ENCODE measurements around the gene CWC22.
"Not testable (repeated sequence)": the region's sequence is repeated elsewhere in the genome, so short reads cannot be mapped to it uniquely, and the experiment has no call there.

Gene CWC22

DNA sequence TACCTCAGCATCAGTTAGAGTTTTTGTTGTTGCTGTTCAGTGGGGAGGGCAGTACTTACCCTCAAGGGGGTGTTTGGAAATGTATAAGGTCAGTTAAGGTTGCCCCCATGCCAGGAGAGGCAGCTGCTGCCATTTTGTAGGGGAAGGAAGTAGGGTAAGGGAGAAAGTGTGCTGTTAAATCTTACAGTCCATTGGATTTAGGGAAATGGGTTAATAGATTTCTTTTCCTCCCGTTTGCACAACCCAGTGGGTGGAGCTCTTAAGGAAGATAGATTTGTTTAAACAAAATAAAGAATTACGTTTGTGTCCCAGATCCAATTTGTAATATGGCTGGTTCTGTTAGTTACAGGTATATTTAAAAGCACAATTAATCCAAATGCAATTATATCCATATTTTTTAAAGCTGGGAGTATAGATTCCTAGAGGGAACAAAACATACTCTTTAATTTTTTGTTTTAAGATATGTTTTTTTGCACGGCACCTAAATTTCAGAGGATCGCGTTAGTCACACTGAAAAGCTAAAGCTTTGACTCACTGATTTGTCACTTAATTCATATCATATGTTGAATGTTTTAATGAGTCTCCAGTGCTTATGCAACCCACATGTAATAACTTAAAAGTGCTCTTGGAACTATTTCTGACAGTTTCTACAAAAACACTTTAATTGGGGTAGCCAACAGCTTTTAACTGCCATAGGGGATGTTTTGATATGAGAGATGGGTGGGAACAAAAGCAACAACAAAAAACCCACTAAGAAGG lies 9.0 kb upstream of the CWC22 start:
- Histone ChIP-seq H3K9me3 (ENCODE audit: control extremely low read depth in 1 of 5, control insufficient read depth in 4 of 5, insufficient read depth in 2 of 5, low read depth in 1 of 5, low read length in 4 of 5) (no peaks in the 10 kb centered on the region), H3K4me3 (ENCODE audit: control insufficient read depth in 1 of 7, extremely low read depth in 1 of 7, insufficient read depth in 4 of 7, low read depth in 2 of 7, low read length in 6 of 7) (no peak overlapping the region), H3K27ac (ENCODE audit: insufficient read depth in 1 of 2, low read depth in 1 of 2, low read length in 2 of 2, poor library complexity in 1 of 2, severe bottlenecking in 2 of 2) (no peak overlapping the region), H3K36me3 (ENCODE audit: control insufficient read depth in 4 of 4, insufficient read depth in 4 of 4, low read length in 3 of 4) (no peaks in the 10 kb centered on the region), H3K27me3 (replicated peaks in 2 of 5; ENCODE audit: control insufficient read depth in 4 of 5, insufficient read depth in 5 of 5, low read length in 4 of 5) (no peaks in the 10 kb centered on the region), H3K4me1 (ENCODE audit: control extremely low read depth in 1 of 4, control insufficient read depth in 4 of 4, insufficient read depth in 4 of 4, low read length in 3 of 4) (peaks cover 0 to 5% (median 0%) of the 10 kb centered on the region in 4 experiments)
- DNase-seq, result no peak
- no CpG with 5 or more reads among the region's 5 CpGs for WGBS (ENCODE audit: insufficient coverage)
- POLR2A ChIA-PET, result no interaction called here
- CTCF ChIA-PET, result interaction anchor here (0.6 to 1.0 kb wide), 2 partner anchors 14 to 556 kb away, joined by 3 read pairs; no protein-coding TSS in a partner anchor

GRCh38 chr2:180012523-180012922 lies 5.4 kb upstream of the CWC22 start:
- ChIA-PET POLR2A (no interaction called here), CTCF (interaction anchor here (1.0 kb wide), 1 partner anchor 63 kb away, joined by 3 read pairs; no protein-coding TSS in a partner anchor)
- no peak for DNase-seq
- Histone ChIP-seq H3K27ac (ENCODE audit: insufficient read depth in 1 of 2, low read depth in 1 of 2, low read length in 2 of 2, poor library complexity in 1 of 2, severe bottlenecking in 2 of 2) (no peak overlapping the region), H3K4me1 (ENCODE audit: control extremely low read depth in 1 of 4, control insufficient read depth in 4 of 4, insufficient read depth in 4 of 4, low read length in 3 of 4) (peaks cover 0 to 20% (median 0%) of the 10 kb centered on the region in 4 experiments), H3K9me3 (ENCODE audit: control extremely low read depth in 1 of 5, control insufficient read depth in 4 of 5, insufficient read depth in 2 of 5, low read depth in 1 of 5, low read length in 4 of 5) (no peaks in the 10 kb centered on the region), H3K36me3 (ENCODE audit: control insufficient read depth in 4 of 4, insufficient read depth in 4 of 4, low read length in 3 of 4) (no peaks in the 10 kb centered on the region), H3K27me3 (replicated peaks in 2 of 5; ENCODE audit: control insufficient read depth in 4 of 5, insufficient read depth in 5 of 5, low read length in 4 of 5) (no peaks in the 10 kb centered on the region), H3K4me3 (ENCODE audit: control insufficient read depth in 1 of 7, extremely low read depth in 1 of 7, insufficient read depth in 4 of 7, low read depth in 2 of 7, low read length in 6 of 7) (no peak overlapping the region)
- 100% methylated on average over 2 of the region's 4 CpGs for WGBS (ENCODE audit: insufficient coverage)

GRCh38 chr2:180010701-180011100 lies 3.6 kb upstream of the CWC22 start:
- Histone ChIP-seq H3K27me3 (replicated peaks in 2 of 5; ENCODE audit: control insufficient read depth in 4 of 5, insufficient read depth in 5 of 5, low read length in 4 of 5) (no peaks in the 10 kb centered on the region), H3K4me3 (ENCODE audit: control insufficient read depth in 1 of 7, extremely low read depth in 1 of 7, insufficient read depth in 4 of 7, low read depth in 2 of 7, low read length in 6 of 7) (no peak overlapping the region), H3K4me1 (ENCODE audit: control extremely low read depth in 1 of 4, control insufficient read depth in 4 of 4, insufficient read depth in 4 of 4, low read length in 3 of 4) (peaks cover 3 to 28% (median 9%) of the 10 kb centered on the region in 4 experiments), H3K27ac (ENCODE audit: insufficient read depth in 1 of 2, low read depth in 1 of 2, low read length in 2 of 2, poor library complexity in 1 of 2, severe bottlenecking in 2 of 2) (no peak overlapping the region), H3K9me3 (ENCODE audit: control extremely low read depth in 1 of 5, control insufficient read depth in 4 of 5, insufficient read depth in 2 of 5, low read depth in 1 of 5, low read length in 4 of 5) (no peaks in the 10 kb centered on the region), H3K36me3 (ENCODE audit: control insufficient read depth in 4 of 4, insufficient read depth in 4 of 4, low read length in 3 of 4) (no peaks in the 10 kb centered on the region)
- WGBS (ENCODE audit: insufficient coverage), result no CpG with 5 or more reads among the region's 2 CpGs
- no peak for DNase-seq
- CTCF ChIA-PET, result interaction anchor here (0.9 kb wide), 1 partner anchor 9 kb away, joined by 4 read pairs; no protein-coding TSS in a partner anchor
- POLR2A ChIA-PET, result no interaction called here

DNA sequence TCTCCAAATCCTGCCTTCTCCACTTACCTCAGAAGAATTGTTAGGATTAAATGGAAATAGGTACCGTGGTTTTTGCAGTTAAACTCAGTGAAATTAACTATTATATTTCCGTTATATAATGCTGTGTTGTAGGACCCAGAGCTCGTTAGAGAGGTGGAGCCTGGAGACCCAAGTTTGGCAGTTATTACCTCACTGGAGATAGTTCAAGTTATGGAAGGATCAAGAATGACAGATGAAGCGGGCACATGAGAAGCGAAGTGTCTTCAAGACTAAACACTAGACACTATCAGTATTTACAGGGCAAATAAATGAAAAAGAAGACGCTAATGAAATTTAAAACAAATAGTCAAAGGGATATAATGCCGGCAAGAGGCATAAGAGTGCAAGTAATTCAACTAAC lies 866 bp downstream of the CWC22 start:
- Histone ChIP-seq H3K4me3 (ENCODE audit: control insufficient read depth in 1 of 7, extremely low read depth in 1 of 7, insufficient read depth in 4 of 7, low read depth in 2 of 7, low read length in 6 of 7) (peak overlapping the region; percentile 89 to 100 (median 97)), H3K9me3 (ENCODE audit: control extremely low read depth in 1 of 5, control insufficient read depth in 4 of 5, insufficient read depth in 2 of 5, low read depth in 1 of 5, low read length in 4 of 5) (no peaks in the 10 kb centered on the region), H3K4me1 (ENCODE audit: control extremely low read depth in 1 of 4, control insufficient read depth in 4 of 4, insufficient read depth in 4 of 4, low read length in 3 of 4) (peaks cover 6 to 54% (median 23%) of the 10 kb centered on the region in 4 experiments), H3K36me3 (ENCODE audit: control insufficient read depth in 4 of 4, insufficient read depth in 4 of 4, low read length in 3 of 4) (peaks cover 0 to 4% (median 0%) of the 10 kb centered on the region in 4 experiments), H3K27me3 (replicated peaks in 2 of 5; ENCODE audit: control insufficient read depth in 4 of 5, insufficient read depth in 5 of 5, low read length in 4 of 5) (no peaks in the 10 kb centered on the region), H3K27ac (ENCODE audit: insufficient read depth in 1 of 2, low read depth in 1 of 2, low read length in 2 of 2, poor library complexity in 1 of 2, severe bottlenecking in 2 of 2) (peak overlapping the region; percentile 99 to 100)
- DNase-seq, result peak in 2 of 3 donors; percentile 43 to 51
- WGBS (ENCODE audit: insufficient coverage), result 0% methylated on average over 1 of the region's 7 CpGs
- CTCF ChIA-PET, result interaction anchor here (1.0 to 1.4 kb wide), 2 partner anchors 9 to 72 kb away, joined by 3 to 4 read pairs; no protein-coding TSS in a partner anchor
- POLR2A ChIA-PET, result interaction anchor here (1.0 to 1.1 kb wide), 2 partner anchors 9 to 13 kb away, joined by 3 read pairs; no protein-coding TSS in a partner anchor

DNA sequence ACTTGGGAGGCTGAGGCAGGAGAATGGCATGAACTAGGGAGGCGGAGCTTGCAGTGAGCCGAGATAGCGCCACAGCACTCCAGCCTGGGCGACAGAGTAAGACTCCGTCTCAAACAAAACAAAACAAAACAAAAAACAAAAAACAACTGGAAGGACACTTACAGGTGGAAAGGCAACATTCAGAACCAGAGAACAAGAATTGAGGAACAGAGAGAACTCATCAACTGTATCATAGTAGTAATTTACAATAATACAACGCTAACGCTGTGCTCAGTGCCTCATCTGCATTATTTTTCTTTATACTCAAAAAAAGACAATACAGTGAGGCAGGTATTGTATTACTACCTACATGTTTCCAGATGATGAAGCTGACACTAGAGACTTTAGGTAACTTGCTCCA lies 1.6 kb downstream of the CWC22 start:
- peaks cover 6 to 47% (median 23%) of the 10 kb centered on the region in 4 experiments for H3K4me1 ChIP-seq (ENCODE audit: control extremely low read depth in 1 of 4, control insufficient read depth in 4 of 4, insufficient read depth in 4 of 4, low read length in 3 of 4)
- peak overlapping the region in 5 of 7 experiments; percentile 1 to 100 (median 97) for H3K4me3 ChIP-seq (ENCODE audit: control insufficient read depth in 1 of 7, extremely low read depth in 1 of 7, insufficient read depth in 4 of 7, low read depth in 2 of 7, low read length in 6 of 7)
- WGBS (ENCODE audit: insufficient coverage), result 68% methylated on average over 2 of the region's 7 CpGs
- DNase-seq; H3K27ac ChIP-seq (ENCODE audit: insufficient read depth in 1 of 2, low read depth in 1 of 2, low read length in 2 of 2, poor library complexity in 1 of 2, severe bottlenecking in 2 of 2); H3K9me3 ChIP-seq (ENCODE audit: control extremely low read depth in 1 of 5, control insufficient read depth in 4 of 5, insufficient read depth in 2 of 5, low read depth in 1 of 5, low read length in 4 of 5); H3K36me3 ChIP-seq (ENCODE audit: control insufficient read depth in 4 of 4, insufficient read depth in 4 of 4, low read length in 3 of 4); H3K27me3 ChIP-seq (replicated peaks in 2 of 5; ENCODE audit: control insufficient read depth in 4 of 5, insufficient read depth in 5 of 5, low read length in 4 of 5): not testable (repeated sequence)
- POLR2A ChIA-PET, result interaction anchor here (0.6 kb wide), 1 partner anchor 1511 kb away, joined by 4 read pairs; no protein-coding TSS in a partner anchor
- CTCF ChIA-PET, result interaction anchor here (0.6 kb wide), 1 partner anchor 184 kb away, joined by 4 read pairs; no protein-coding TSS in a partner anchor

- H3K27ac ChIP-seq (ENCODE audit: insufficient read depth in 1 of 2, low read depth in 1 of 2, low read length in 2 of 2, poor library complexity in 1 of 2, severe bottlenecking in 2 of 2), result no peak overlapping the region
- ChIA-PET POLR2A (interaction anchor here (0.6 kb wide), 1 partner anchor 1512 kb away, joined by 4 read pairs; no protein-coding TSS in a partner anchor), CTCF (interaction anchor here (0.8 to 5.1 kb wide), 2 partner anchors 14 to 73 kb away, joined by 3 to 26 read pairs; no protein-coding TSS in a partner anchor)
- no peaks in the 10 kb centered on the region for H3K27me3 ChIP-seq (replicated peaks in 2 of 5; ENCODE audit: control insufficient read depth in 4 of 5, insufficient read depth in 5 of 5, low read length in 4 of 5)
- H3K4me1 ChIP-seq (ENCODE audit: control extremely low read depth in 1 of 4, control insufficient read depth in 4 of 4, insufficient read depth in 4 of 4, low read length in 3 of 4), result peaks cover 6 to 41% (median 23%) of the 10 kb centered on the region in 4 experiments
- no peaks in the 10 kb centered on the region for H3K9me3 ChIP-seq (ENCODE audit: control extremely low read depth in 1 of 5, control insufficient read depth in 4 of 5, insufficient read depth in 2 of 5, low read depth in 1 of 5, low read length in 4 of 5)
- H3K36me3 ChIP-seq (ENCODE audit: control insufficient read depth in 4 of 4, insufficient read depth in 4 of 4, low read length in 3 of 4), result peaks cover 0 to 4% (median 0%) of the 10 kb centered on the region in 4 experiments
- H3K4me3 ChIP-seq (ENCODE audit: control insufficient read depth in 1 of 7, extremely low read depth in 1 of 7, insufficient read depth in 4 of 7, low read depth in 2 of 7, low read length in 6 of 7), result no peak overlapping the region
- 98% methylated on average over 5 of the region's 5 CpGs for WGBS (ENCODE audit: insufficient coverage)
- no peak for DNase-seq
Observed at GRCh38 chr2:180004731-180005130, 2.4 kb downstream of the CWC22 start.

Measured in common myeloid progenitor, CD34-positive (primary cell).